Stomach (tissue), 9 donors: ENCODE results near the gene PCNP. TPM values are rescaled to one million over a fixed set of nuclear protein-coding genes. Genes with fewer than 3 reads are reported as not detected.

Experiments
- DNase-seq, 2 donors: peaks; one replicate each; pipeline versions ENCODE4 v3.0.0 to v3.0.0-alpha.2; 2013 to 2019
- H3K27ac ChIP-seq, 5 donors: fragments of 200-600 bp in 4 of 5; sonication (generic) in 4 of 5; one replicate each; pipeline ENCODE4 v1.5.1; 2013 to 2019; ENCODE audit warnings: mild to moderate bottlenecking in 1 of 5, moderate library complexity in 1 of 5
- H3K27me3 ChIP-seq, 3 donors: fragments of 200-600 bp; sonication (generic); one replicate each; pipeline ENCODE4 v1.5.1; 2017 to 2019; ENCODE audit warnings: mixed run types in 1 of 3
- H3K36me3 ChIP-seq, 4 donors: fragments of 200-600 bp; sonication (generic); 1 replicate in 3 of 4; 2 replicates in 1 of 4; pipeline ENCODE4 v1.5.1; 2016 to 2019
- H3K4me1 ChIP-seq, 4 donors: fragments of 200-600 bp; sonication (generic); one replicate each; pipeline ENCODE4 v1.5.1; 2016 to 2019
- H3K4me3 ChIP-seq, 4 donors: fragments of 200-600 bp; sonication (generic) in 3 of 4; one replicate each; pipeline ENCODE4 v1.5.1; 2016 to 2019; ENCODE audit warnings: mild to moderate bottlenecking in 1 of 4
- H3K9me3 ChIP-seq, 4 donors: fragments of 200-600 bp; sonication (generic); one replicate each; pipeline ENCODE4 v1.5.1; 2016 to 2019
- CTCF ChIP-seq, 7 experiments: fragments of 450-650 bp in 4 of 7; fragments of 200-600 bp in 3 of 7; sonication (generic) in 3 of 7; IDR thresholded peaks; one replicate each; pipeline ENCODE4 v1.5.1; 2016 to 2019; ENCODE audit warnings: antibody characterized with exemption in 7 of 7, control low read depth in 2 of 7, mild to moderate bottlenecking in 1 of 7
- EP300 ChIP-seq: sonication (generic); formaldehyde crosslinking; IDR thresholded peaks from one replicate; pipeline ENCODE4 v1.6.1; 2017; ENCODE audit warnings: antibody characterized with exemption
- POLR2A ChIP-seq, 4 donors: fragments of 450-650 bp; IDR thresholded peaks; one replicate each; pipeline ENCODE4 v1.6.1; 2016; ENCODE audit warnings: antibody characterized with exemption in 4 of 4, control low read depth in 2 of 4, mild to moderate bottlenecking in 1 of 4, moderate library complexity in 1 of 4
- POLR2AphosphoS5 ChIP-seq, 3 donors: sonication (generic); formaldehyde crosslinking; IDR thresholded peaks; one replicate each; pipeline ENCODE4 v1.6.1; 2016; ENCODE audit warnings: antibody characterized with exemption in 3 of 3
- WGBS, 5 donors: extraction: QIAGEN DNeasy Blood & Tissue Kit in 3 of 5; methylation state at CpG; one replicate each; pipeline versions ENCODE4 v1.1.5 to v1.1.7; 2013 to 2018; 5-methylcytosine and 5-hydroxymethylcytosine counted together
- intact Hi-C: fragments of 100-400 bp; cut with DNase I; formaldehyde crosslinking; loops from one replicate; pipeline ENCODE4 v1.15.1; 2023; ENCODE audit warnings: low total_unique reads
- polyA plus RNA-seq, 3 donors: library from polyadenylated mRNA; stranded (reverse); fragments of 200-250 nt; gene quantifications; one replicate each; pipeline ENCODE4 v1.2.3, GENCODE V29; 2013
- total RNA-seq, 5 donors: library from RNA; depleted of rRNA; stranded (reverse); fragments of >200 nt; gene quantifications; one replicate each; pipeline versions ENCODE4 v1.1.0 to v1.2.3, GENCODE V29; 2014 to 2016
- donor health status: healthy with polysubstance abuse.
- donor health status: Bipolar disorder and iron deficiency.
- donor health status: healthy.

Gene PCNP
- total and polyA plus RNA-seq, 8 donors, result 21.7 to 163 (median 87.4) TPM

DNA sequence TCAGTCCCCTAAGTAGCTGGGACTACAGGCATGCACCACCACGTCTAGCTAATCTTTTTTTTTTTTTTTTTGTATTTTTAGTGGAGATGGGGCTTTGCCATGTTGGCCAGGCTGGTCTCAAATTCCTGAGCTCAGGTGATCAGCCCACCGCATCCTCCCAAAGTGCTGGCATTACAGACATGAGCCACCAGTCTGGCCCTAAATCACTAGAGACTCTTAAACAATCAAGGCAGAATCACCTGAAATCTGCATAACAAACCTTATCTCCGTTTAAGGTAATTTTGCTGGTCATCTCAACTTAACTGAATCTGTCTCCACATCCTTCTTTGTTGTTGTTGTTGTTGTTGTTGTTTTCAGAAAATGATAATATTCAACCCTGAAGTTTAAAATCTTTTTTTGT lies 17.9 kb upstream of the PCNP start:
- Histone ChIP-seq H3K4me3 (no peak overlapping the region), H3K4me1 (peaks cover 0 to 3% (median 0%) of the 10 kb centered on the region in 4 donors), H3K9me3 (no peaks in the 10 kb centered on the region), H3K27me3 (peaks cover 0 to 46% (median 0%) of the 10 kb centered on the region in 3 donors), H3K36me3 (no peaks in the 10 kb centered on the region), H3K27ac (no peak overlapping the region)
- WGBS, 5 donors, result 52 to 60% (median 57%) methylated on average over 3 of the region's 3 CpGs
- no peak for DNase-seq
- TF ChIP-seq EP300 (no peak), CTCF (IDR thresholded peaks at IDR 0.05) (no peak), POLR2AphosphoS5 (IDR thresholded peaks at IDR 0.05) (no peak), POLR2A (IDR thresholded peaks at IDR 0.05) (no peak)
- intact Hi-C loops, result no loop called here

DNA sequence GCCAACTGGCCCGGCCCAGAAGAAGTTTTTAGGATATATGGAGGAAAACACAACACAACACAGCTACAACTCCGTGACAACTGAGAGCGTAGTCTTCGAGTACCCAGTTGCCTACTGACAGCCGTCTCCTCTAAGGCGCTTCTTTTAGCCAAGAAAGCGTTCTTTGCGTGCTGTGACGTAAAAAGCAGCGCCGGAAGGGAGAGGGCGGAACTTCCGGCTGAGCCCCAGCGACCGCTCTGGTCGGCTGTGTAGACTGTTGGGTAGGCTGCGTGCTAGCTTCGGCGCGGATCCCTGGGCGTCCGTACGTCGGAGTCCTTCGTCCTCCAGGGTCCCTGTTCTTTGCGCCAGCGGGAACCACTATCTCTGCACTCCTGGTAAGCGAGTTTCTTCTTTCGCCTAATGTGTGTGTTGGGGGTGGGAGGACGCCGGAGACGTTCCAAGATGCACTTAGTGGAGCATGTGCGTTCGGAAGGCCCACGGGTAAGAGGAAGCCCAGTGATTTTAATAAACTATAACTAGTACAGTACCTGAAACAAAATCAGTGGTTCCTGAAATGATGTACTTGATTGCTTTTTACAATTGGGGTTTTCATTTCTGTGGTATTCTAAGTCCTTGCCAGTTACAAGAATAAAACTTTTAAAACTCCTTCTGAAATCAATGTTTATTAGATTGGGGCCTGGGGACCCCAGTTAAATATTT lies 12.2 kb upstream of the PCNP start, which contains the start of gene TRMT10C:
TSS of gene TRMT10C (plus strand) at position 239 of the 699 bp plus-strand sequence. CDS start 2,914 bp downstream, outside the sequence.
- DNase-seq, result peak; percentile 92 to 98
- peak within 1 kb of the TSS; percentile 67 to 94 (median 77) for H3K4me3 ChIP-seq
- H3K4me1 ChIP-seq, result peaks cover 10 to 38% (median 18%) of the 10 kb centered on the region in 4 donors
- peak within 1 kb of the TSS; percentile 89 to 92 (median 89) for H3K27ac ChIP-seq
- TF ChIP-seq CTCF (IDR thresholded peaks at IDR 0.05), result no peak
- peak in 2 of 4 donors; percentile 63 to 77 for TF ChIP-seq POLR2A (IDR thresholded peaks at IDR 0.05)
- TF ChIP-seq POLR2AphosphoS5 (IDR thresholded peaks at IDR 0.05), result peak; percentile 88 to 95 (median 94)
- TF ChIP-seq EP300, result no peak
- H3K9me3 ChIP-seq, result no peaks in the 10 kb centered on the region
- WGBS, 5 donors, result 0 to 1% (median 0%) methylated on average over 34 to 35 of the region's 35 CpGs
- H3K36me3 ChIP-seq, result peaks cover 13 to 25% (median 23%) of the 10 kb centered on the region in 4 donors
- intact Hi-C loops, result no loop called here
- peaks cover 0 to 33% (median 0%) of the 10 kb centered on the region in 3 donors for H3K27me3 ChIP-seq

- peaks cover 14 to 35% (median 31%) of the 10 kb centered on the region in 4 donors for H3K36me3 ChIP-seq
- no peak for TF ChIP-seq CTCF (IDR thresholded peaks at IDR 0.05)
- no peak for TF ChIP-seq EP300
- TF ChIP-seq POLR2A (IDR thresholded peaks at IDR 0.05), result no peak
- TF ChIP-seq POLR2AphosphoS5 (IDR thresholded peaks at IDR 0.05), result no peak
- DNase-seq, result no peak
- H3K27me3 ChIP-seq, result no peaks in the 10 kb centered on the region
- 80 to 89% (median 86%) methylated on average over 6 of the region's 6 CpGs for WGBS, 5 donors
- no peak overlapping the region for H3K27ac ChIP-seq
- no peak overlapping the region for H3K4me3 ChIP-seq
- peaks cover 8 to 28% (median 13%) of the 10 kb centered on the region in 4 donors for H3K4me1 ChIP-seq
- no peaks in the 10 kb centered on the region for H3K9me3 ChIP-seq
- intact Hi-C loops, result no loop called here
Observed at GRCh38 chr3:101567528-101568317, 6.3 kb upstream of the PCNP start.
